ENCODE data around the gene CTCFL. TPM values are rescaled to one million over a fixed set of nuclear protein-coding genes. Genes with fewer than 3 reads are reported as not detected.
A peak's percentile ranks its signal among the peaks of the same experiment; 100 is the strongest.
"Not testable (repeated sequence)": the region's sequence is repeated elsewhere in the genome, so short reads cannot be mapped to it uniquely, and the experiment has no call there.

CTCFL gene
- total and polyA plus RNA-seq, 8 donors = not detected

DNA sequence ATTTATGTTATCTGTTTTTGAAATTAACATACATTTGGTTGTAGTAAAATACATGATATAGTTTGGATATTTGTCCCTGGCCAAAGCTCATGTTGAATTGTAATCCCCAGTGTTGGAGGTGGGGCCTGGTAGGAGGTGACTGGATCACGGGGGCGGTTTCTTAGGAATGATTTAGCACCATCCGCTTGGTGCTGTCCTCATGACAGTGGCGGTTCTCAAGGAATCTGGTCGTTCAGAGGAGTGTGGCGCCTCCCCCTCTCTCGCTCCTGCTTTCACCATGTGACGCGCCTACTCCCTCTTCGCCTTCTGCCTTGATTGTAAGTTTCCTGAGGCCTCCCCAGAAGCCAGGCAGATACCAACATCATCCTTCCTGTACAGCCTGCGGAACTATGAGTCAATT is 29.0 kb downstream of the CTCFL start:
- H3K4me1 ChIP-seq = peaks cover 5 to 23% (median 16%) of the 10 kb centered on the region in 4 donors

DNA sequence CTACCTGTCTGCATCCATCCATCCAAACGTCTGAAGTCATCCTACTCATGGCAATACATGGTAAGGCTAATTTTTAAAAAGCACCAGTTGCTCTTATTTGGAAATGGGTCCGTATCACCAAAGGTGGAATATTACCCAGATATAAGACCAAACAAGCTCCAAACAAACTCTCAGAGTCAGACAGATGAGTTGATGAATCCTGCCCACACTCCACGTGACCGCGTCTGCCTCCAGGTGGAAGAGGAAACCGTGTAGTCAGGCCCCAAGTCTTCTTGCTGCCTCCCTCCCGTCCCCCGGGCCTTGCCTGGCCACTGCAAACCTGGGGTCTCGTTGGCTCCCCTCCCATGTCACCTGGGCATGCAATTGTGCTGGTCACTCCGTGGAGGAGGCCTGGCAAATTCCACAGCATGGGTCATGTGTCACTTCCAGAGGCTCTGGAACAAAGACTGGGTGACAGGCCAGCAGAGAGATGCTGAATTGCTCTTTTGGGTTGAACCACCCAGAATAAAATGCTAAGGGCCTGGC is 31.8 kb downstream of the CTCFL start:
- Histone ChIP-seq H3K27me3 (peaks cover 0 to 8% (median 1%) of the 10 kb centered on the region in 3 donors), H3K27ac (peak overlapping the region in 1 of 5 donors; percentile 41), H3K4me1 (peaks cover 5 to 22% (median 7%) of the 10 kb centered on the region in 4 donors), H3K4me3 (no peak overlapping the region), H3K9me3 (no peaks in the 10 kb centered on the region), H3K36me3 (no peaks in the 10 kb centered on the region)
- TF ChIP-seq, protein P1, sequence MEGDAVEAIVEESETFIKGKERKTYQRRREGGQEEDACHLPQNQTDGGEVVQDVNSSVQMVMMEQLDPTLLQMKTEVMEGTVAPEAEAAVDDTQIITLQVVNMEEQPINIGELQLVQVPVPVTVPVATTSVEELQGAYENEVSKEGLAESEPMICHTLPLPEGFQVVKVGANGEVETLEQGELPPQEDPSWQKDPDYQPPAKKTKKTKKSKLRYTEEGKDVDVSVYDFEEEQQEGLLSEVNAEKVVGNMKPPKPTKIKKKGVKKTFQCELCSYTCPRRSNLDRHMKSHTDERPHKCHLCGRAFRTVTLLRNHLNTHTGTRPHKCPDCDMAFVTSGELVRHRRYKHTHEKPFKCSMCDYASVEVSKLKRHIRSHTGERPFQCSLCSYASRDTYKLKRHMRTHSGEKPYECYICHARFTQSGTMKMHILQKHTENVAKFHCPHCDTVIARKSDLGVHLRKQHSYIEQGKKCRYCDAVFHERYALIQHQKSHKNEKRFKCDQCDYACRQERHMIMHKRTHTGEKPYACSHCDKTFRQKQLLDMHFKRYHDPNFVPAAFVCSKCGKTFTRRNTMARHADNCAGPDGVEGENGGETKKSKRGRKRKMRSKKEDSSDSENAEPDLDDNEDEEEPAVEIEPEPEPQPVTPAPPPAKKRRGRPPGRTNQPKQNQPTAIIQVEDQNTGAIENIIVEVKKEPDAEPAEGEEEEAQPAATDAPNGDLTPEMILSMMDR (IDR thresholded peaks at IDR 0.05) = no peak
- TF ChIP-seq POLR2A (IDR thresholded peaks at IDR 0.05) (no peak), EP300 (IDR thresholded peaks at IDR 0.05) (no peak), POLR2AphosphoS5 (IDR thresholded peaks at IDR 0.05) (no peak)
- 67 to 82% (median 79%) methylated on average over 10 of the region's 10 CpGs for WGBS, 5 donors
- intact Hi-C loops (cut with DNase I; ENCODE audit: low total_unique reads) = no loop called here
- DNase-seq = no peak

More for the DNA sequence above, 29.0 kb downstream of the CTCFL start:
- intact Hi-C loops (cut with DNase I; ENCODE audit: low total_unique reads) = loop anchor here (5.0 kb wide), 1 partner anchor 114 kb away; no protein-coding TSS in a partner anchor
- DNase-seq = no peak
- TF ChIP-seq POLR2AphosphoS5 (IDR thresholded peaks at IDR 0.05) (no peak), EP300 (IDR thresholded peaks at IDR 0.05) (no peak), POLR2A (IDR thresholded peaks at IDR 0.05) (no peak)
- TF ChIP-seq, protein P1 (IDR thresholded peaks at IDR 0.05) = no peak
- Histone ChIP-seq H3K36me3 (no peaks in the 10 kb centered on the region), H3K9me3 (no peaks in the 10 kb centered on the region), H3K4me3 (no peak overlapping the region), H3K27ac (no peak overlapping the region), H3K27me3 (peaks cover 0 to 12% (median 8%) of the 10 kb centered on the region in 3 donors)
- 75 to 81% (median 77%) methylated on average over 11 of the region's 11 CpGs for WGBS, 5 donors

DNA sequence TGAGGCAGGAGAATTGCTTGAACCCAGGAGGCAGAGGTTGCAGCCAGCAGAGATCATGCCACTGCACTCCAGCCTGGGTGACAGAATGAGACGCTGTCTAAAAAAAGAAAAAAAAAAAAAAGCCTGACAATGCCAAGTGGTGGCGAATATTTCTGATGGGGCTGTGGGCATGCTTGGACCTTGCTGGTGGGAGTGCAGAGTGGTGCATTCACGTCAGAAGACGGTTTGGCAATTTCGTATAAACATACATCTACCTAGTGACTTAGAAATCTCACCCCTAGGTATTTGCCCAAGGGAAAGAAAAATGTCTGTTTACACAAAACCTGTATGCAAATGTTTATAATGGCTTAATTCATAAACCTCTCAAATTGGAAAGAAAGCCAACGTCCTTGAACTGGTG is 33.6 kb downstream of the CTCFL start:
- no peaks in the 10 kb centered on the region for H3K27me3 ChIP-seq
- no peak overlapping the region for H3K4me3 ChIP-seq
- no peaks in the 10 kb centered on the region for H3K9me3 ChIP-seq
- TF ChIP-seq POLR2AphosphoS5 (IDR thresholded peaks at IDR 0.05) = no peak
- TF ChIP-seq, protein P1 (IDR thresholded peaks at IDR 0.05) = no peak
- no peak for TF ChIP-seq EP300 (IDR thresholded peaks at IDR 0.05)
- no peak for TF ChIP-seq POLR2A (IDR thresholded peaks at IDR 0.05)
- no peak overlapping the region for H3K27ac ChIP-seq
- H3K4me1 ChIP-seq = peaks cover 5 to 22% (median 7%) of the 10 kb centered on the region in 4 donors
- 28 to 59% (median 36%) methylated on average over 6 of the region's 6 CpGs for WGBS, 5 donors
- intact Hi-C loops (cut with DNase I; ENCODE audit: low total_unique reads) = no loop called here
- no peaks in the 10 kb centered on the region for H3K36me3 ChIP-seq
- DNase-seq = no peak

- H3K27me3 ChIP-seq; H3K4me3 ChIP-seq; H3K36me3 ChIP-seq; H3K9me3 ChIP-seq; intact Hi-C loops (cut with DNase I; ENCODE audit: low total_unique reads); H3K27ac ChIP-seq; H3K4me1 ChIP-seq; DNase-seq: not testable (repeated sequence)
- WGBS, 5 donors = 89 to 95% (median 93%) methylated on average over 5 of the region's 5 CpGs
Observed at GRCh38 chr20:57488277-57488676, 36.7 kb downstream of the CTCFL start.

- no peaks in the 10 kb centered on the region for H3K36me3 ChIP-seq
- WGBS, 5 donors = 88 to 97% (median 92%) methylated on average over 1 of the region's 1 CpG
- no peak overlapping the region for H3K27ac ChIP-seq
- no peak for DNase-seq
- intact Hi-C loops (cut with DNase I; ENCODE audit: low total_unique reads) = no loop called here
- no peaks in the 10 kb centered on the region for H3K9me3 ChIP-seq
- peaks cover 0 to 12% (median 5%) of the 10 kb centered on the region in 4 donors for H3K4me1 ChIP-seq
- H3K4me3 ChIP-seq = no peak overlapping the region
- TF ChIP-seq, protein P1 (IDR thresholded peaks at IDR 0.05) = no peak
- TF ChIP-seq POLR2A (IDR thresholded peaks at IDR 0.05) (no peak), EP300 (IDR thresholded peaks at IDR 0.05) (no peak), POLR2AphosphoS5 (IDR thresholded peaks at IDR 0.05) (no peak)
- peaks cover 0 to 5% (median 0%) of the 10 kb centered on the region in 3 donors for H3K27me3 ChIP-seq
Observed at GRCh38 chr20:57485770-57486169, 39.2 kb downstream of the CTCFL start.
